HepG2 (cell line): ENCODE measurements around the gene CTNND2. TPM values are rescaled to one million over a fixed set of nuclear protein-coding genes. Genes with fewer than 3 reads are reported as not detected.

Experiments used
- CHCHD3 ChIP-seq: sonication (generic); formaldehyde crosslinking; IDR thresholded peaks from 2 replicates; pipeline ENCODE4 v1.8.0; 2022; ENCODE audit warnings: mild to moderate bottlenecking, missing genetic modification reagents, moderate library complexity
- FOSL2 ChIP-seq: sonication (generic); formaldehyde crosslinking; IDR thresholded peaks from 2 replicates; pipeline ENCODE4 v1.4.0; 2020; ENCODE audit warnings: missing genetic modification reagents
- FOXP1 ChIP-seq, 2 experiments: fragments of 450-650 bp in 1 of 2; IDR thresholded peaks; 2 replicates each; pipeline ENCODE4 v1.6.1; 2017 to 2018; ENCODE audit warnings: antibody characterized with exemption in 1 of 2
- HES4 ChIP-seq: sonication (generic); formaldehyde crosslinking; IDR thresholded peaks from 2 replicates; pipeline ENCODE4 v1.9.0; 2021; ENCODE audit warnings: mild to moderate bottlenecking, missing genetic modification reagents, borderline replicate concordance
- HOXA5 ChIP-seq: sonication (generic); formaldehyde crosslinking; IDR thresholded peaks from 2 replicates; pipeline ENCODE4 v1.4.0; 2020; ENCODE audit warnings: missing genetic modification reagents
- KDM4B ChIP-seq: sonication (generic); formaldehyde crosslinking; IDR thresholded peaks from 2 replicates; pipeline ENCODE4 v1.4.0; 2020; ENCODE audit warnings: missing genetic modification reagents
- MTF1 ChIP-seq: sonication (generic); formaldehyde crosslinking; IDR thresholded peaks from 2 replicates; pipeline ENCODE4 v1.5.0; 2020; ENCODE audit warnings: missing genetic modification reagents
- PCBP2 ChIP-seq: fragments of 200-400 bp; formaldehyde crosslinking; optimal IDR thresholded peaks from 2 replicates; pipeline ENCODE3; 2018; ENCODE audit warnings: low read length, low read depth; ENCODE audit not compliant: poor library complexity, severe bottlenecking
- RFX3 ChIP-seq: IDR thresholded peaks from 2 replicates; pipeline ENCODE4 v1.6.1; 2016; ENCODE audit warnings: missing biosample characterization, missing genetic modification reagents
- SMAD1 ChIP-seq: sonication (generic); formaldehyde crosslinking; IDR thresholded peaks from 2 replicates; pipeline ENCODE4 v1.4.0; 2020; ENCODE audit warnings: missing genetic modification reagents, low read depth, mild to moderate bottlenecking, borderline replicate concordance
- SOX13 ChIP-seq, 3 experiments: fragments of 450-650 bp in 1 of 3; sonication (generic) in 1 of 3; formaldehyde crosslinking in 1 of 3; IDR thresholded peaks in 2 of 3; conservative IDR thresholded peaks in 1 of 3; 2 replicates each; pipeline versions ENCODE4 v1.5.0 to v1.6.1; 2016 to 2020; ENCODE audit warnings: antibody characterized with exemption in 1 of 3, mild to moderate bottlenecking in 1 of 3, missing compliant biosample characterization in 1 of 3, missing genetic modification reagents in 1 of 3, moderate library complexity in 1 of 3
- TCF7 ChIP-seq: sonication (generic); IDR thresholded peaks from 2 replicates; pipeline ENCODE4 v1.6.1; 2016; ENCODE audit warnings: antibody characterized with exemption, low read depth
- XRCC5 ChIP-seq: fragments of 200-400 bp; formaldehyde crosslinking; optimal IDR thresholded peaks from 2 replicates; pipeline ENCODE3; 2017; ENCODE audit warnings: mild to moderate bottlenecking, low read length
- ZBTB1 ChIP-seq: sonication (generic); formaldehyde crosslinking; IDR thresholded peaks from 2 replicates; pipeline ENCODE4 v1.4.0; 2020; ENCODE audit warnings: missing genetic modification reagents, borderline replicate concordance
- ZMYM3 ChIP-seq: sonication (generic); formaldehyde crosslinking; IDR thresholded peaks from 2 replicates; pipeline ENCODE4 v1.5.1; 2020; ENCODE audit warnings: mild to moderate bottlenecking, missing genetic modification reagents
- ZNF101 ChIP-seq: sonication (generic); formaldehyde crosslinking; IDR thresholded peaks from 2 replicates; pipeline ENCODE4 v1.4.0; 2020; ENCODE audit warnings: mild to moderate bottlenecking, low read depth, missing genetic modification reagents, borderline replicate concordance
- ZNF282 ChIP-seq: fragments of 450-650 bp; IDR thresholded peaks from 2 replicates; pipeline ENCODE4 v1.6.1; 2018; ENCODE audit not compliant: partially characterized antibody
- ZNF333 ChIP-seq: sonication (generic); formaldehyde crosslinking; IDR thresholded peaks from 2 replicates; pipeline ENCODE4 v1.4.0; 2020; ENCODE audit warnings: mild to moderate bottlenecking, missing genetic modification reagents, borderline replicate concordance
- ZNF337 ChIP-seq: sonication (generic); formaldehyde crosslinking; IDR thresholded peaks from 2 replicates; pipeline ENCODE4 v1.5.1; 2020; ENCODE audit warnings: missing genetic modification reagents, low read depth, mild to moderate bottlenecking, borderline replicate concordance
- ZNF780A ChIP-seq: sonication (generic); formaldehyde crosslinking; IDR thresholded peaks from 2 replicates; pipeline ENCODE4 v1.8.0; 2022; ENCODE audit warnings: mild to moderate bottlenecking, missing genetic modification reagents, moderate library complexity
- polyA plus RNA-seq, 8 experiments: library from polyadenylated mRNA; depleted of rRNA in 3 of 8; stranded (reverse) in 7 of 8; unstranded in 1 of 8; fragments of >200 nt; fragmentation: Illumina TruSeq in 4 of 8; extraction: Trizol in 4 of 8; gene quantifications; 2 replicates each; pipeline versions ENCODE4 v1.2.1 to v1.2.3, GENCODE V29; 2011 to 2016; ENCODE audit warnings: low read depth in 4 of 8, missing spikeins in 1 of 8, mixed read lengths in 1 of 8; ENCODE audit not compliant: insufficient read depth in 1 of 8
- total RNA-seq, 5 experiments: library from RNA; depleted of rRNA; stranded (reverse); fragments of >200 nt; fragmentation: Illumina TruSeq; extraction: Trizol; gene quantifications; 2 replicates each; pipeline ENCODE4 v1.2.3, GENCODE V29; 2016; ENCODE audit warnings: low read depth in 1 of 5
- TF ChIP-seq, protein P1 (sequence below): sonication (generic); formaldehyde crosslinking; IDR thresholded peaks from 2 replicates; pipeline ENCODE4 v1.4.0; 2020; ENCODE audit warnings: mild to moderate bottlenecking, missing genetic modification reagents
- TF ChIP-seq, protein P2 (sequence below): sonication (generic); formaldehyde crosslinking; IDR thresholded peaks from 2 replicates; pipeline ENCODE4 v1.4.0; 2020; ENCODE audit warnings: missing genetic modification reagents
- TF ChIP-seq, protein P3 (sequence below): sonication (generic); formaldehyde crosslinking; IDR thresholded peaks from 2 replicates; pipeline ENCODE4 v1.8.1; 2023; ENCODE audit warnings: mild to moderate bottlenecking, missing genetic modification reagents, borderline replicate concordance

Gene CTNND2
- total and polyA plus RNA-seq, 2 of the 13 experiments (the other 11 are each of a cell fraction or from before 2014, with no cell fraction given), result not detected

GRCh38 chr5:11596657-11597071, 307.6 kb downstream of the CTNND2 start (continued):
- peak; percentile 83 for TF ChIP-seq SOX13 (IDR thresholded peaks at IDR 0.05)
- TF ChIP-seq SOX13 (CRISPR knock-in tag; conservative IDR thresholded peaks at IDR 0.05 in 1 of 2, IDR thresholded peaks at IDR 0.05 in 1 of 2), result peak in 1 of 2 experiments; percentile 98; a peak in 2 of 4 replicates
- TF ChIP-seq PCBP2, result no peak
- no peak for TF ChIP-seq ZNF101 (CRISPR knock-in tag)
- TF ChIP-seq ZNF780A (CRISPR knock-in tag), result no peak
- TF ChIP-seq MTF1 (CRISPR knock-in tag), result no peak
- TF ChIP-seq CHCHD3 (CRISPR knock-in tag), result no peak
- peak; percentile 67 for TF ChIP-seq FOSL2
- no peak for TF ChIP-seq SMAD1 (CRISPR knock-in tag)
- TF ChIP-seq HES4, result no peak
- no peak for TF ChIP-seq XRCC5
- no peak for TF ChIP-seq ZNF282
- TF ChIP-seq, protein P1, sequence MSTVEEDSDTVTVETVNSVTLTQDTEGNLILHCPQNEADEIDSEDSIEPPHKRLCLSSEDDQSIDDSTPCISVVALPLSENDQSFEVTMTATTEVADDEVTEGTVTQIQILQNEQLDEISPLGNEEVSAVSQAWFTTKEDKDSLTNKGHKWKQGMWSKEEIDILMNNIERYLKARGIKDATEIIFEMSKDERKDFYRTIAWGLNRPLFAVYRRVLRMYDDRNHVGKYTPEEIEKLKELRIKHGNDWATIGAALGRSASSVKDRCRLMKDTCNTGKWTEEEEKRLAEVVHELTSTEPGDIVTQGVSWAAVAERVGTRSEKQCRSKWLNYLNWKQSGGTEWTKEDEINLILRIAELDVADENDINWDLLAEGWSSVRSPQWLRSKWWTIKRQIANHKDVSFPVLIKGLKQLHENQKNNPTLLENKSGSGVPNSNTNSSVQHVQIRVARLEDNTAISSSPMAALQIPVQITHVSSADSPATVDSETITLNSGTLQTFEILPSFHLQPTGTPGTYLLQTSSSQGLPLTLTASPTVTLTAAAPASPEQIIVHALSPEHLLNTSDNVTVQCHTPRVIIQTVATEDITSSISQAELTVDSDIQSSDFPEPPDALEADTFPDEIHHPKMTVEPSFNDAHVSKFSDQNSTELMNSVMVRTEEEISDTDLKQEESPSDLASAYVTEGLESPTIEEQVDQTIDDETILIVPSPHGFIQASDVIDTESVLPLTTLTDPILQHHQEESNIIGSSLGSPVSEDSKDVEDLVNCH, result no peak
- peak; percentile 30; the same call in 1 of the 2 replicates for TF ChIP-seq ZMYM3 (CRISPR knock-in tag)
- TF ChIP-seq HOXA5 (CRISPR knock-in tag), result no peak
- no peak for TF ChIP-seq ZBTB1 (CRISPR knock-in tag)
- peak; percentile 89 for TF ChIP-seq TCF7
- TF ChIP-seq FOXP1 (IDR thresholded peaks at IDR 0.05), result no peak
- peak; percentile 85; the same call in 1 of the 2 replicates for TF ChIP-seq FOXP1 (CRISPR knock-in tag; IDR thresholded peaks at IDR 0.05)
- no peak for TF ChIP-seq ZNF337 (CRISPR knock-in tag)
- TF ChIP-seq, protein P2, sequence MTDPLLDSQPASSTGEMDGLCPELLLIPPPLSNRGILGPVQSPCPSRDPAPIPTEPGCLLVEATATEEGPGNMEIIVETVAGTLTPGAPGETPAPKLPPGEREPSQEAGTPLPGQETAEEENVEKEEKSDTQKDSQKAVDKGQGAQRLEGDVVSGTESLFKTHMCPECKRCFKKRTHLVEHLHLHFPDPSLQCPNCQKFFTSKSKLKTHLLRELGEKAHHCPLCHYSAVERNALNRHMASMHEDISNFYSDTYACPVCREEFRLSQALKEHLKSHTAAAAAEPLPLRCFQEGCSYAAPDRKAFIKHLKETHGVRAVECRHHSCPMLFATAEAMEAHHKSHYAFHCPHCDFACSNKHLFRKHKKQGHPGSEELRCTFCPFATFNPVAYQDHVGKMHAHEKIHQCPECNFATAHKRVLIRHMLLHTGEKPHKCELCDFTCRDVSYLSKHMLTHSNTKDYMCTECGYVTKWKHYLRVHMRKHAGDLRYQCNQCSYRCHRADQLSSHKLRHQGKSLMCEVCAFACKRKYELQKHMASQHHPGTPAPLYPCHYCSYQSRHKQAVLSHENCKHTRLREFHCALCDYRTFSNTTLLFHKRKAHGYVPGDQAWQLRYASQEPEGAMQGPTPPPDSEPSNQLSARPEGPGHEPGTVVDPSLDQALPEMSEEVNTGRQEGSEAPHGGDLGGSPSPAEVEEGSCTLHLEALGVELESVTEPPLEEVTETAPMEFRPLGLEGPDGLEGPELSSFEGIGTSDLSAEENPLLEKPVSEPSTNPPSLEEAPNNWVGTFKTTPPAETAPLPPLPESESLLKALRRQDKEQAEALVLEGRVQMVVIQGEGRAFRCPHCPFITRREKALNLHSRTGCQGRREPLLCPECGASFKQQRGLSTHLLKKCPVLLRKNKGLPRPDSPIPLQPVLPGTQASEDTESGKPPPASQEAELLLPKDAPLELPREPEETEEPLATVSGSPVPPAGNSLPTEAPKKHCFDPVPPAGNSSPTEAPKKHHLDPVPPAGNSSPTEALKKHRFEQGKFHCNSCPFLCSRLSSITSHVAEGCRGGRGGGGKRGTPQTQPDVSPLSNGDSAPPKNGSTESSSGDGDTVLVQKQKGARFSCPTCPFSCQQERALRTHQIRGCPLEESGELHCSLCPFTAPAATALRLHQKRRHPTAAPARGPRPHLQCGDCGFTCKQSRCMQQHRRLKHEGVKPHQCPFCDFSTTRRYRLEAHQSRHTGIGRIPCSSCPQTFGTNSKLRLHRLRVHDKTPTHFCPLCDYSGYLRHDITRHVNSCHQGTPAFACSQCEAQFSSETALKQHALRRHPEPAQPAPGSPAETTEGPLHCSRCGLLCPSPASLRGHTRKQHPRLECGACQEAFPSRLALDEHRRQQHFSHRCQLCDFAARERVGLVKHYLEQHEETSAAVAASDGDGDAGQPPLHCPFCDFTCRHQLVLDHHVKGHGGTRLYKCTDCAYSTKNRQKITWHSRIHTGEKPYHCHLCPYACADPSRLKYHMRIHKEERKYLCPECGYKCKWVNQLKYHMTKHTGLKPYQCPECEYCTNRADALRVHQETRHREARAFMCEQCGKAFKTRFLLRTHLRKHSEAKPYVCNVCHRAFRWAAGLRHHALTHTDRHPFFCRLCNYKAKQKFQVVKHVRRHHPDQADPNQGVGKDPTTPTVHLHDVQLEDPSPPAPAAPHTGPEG (CRISPR knock-in tag), result no peak
- TF ChIP-seq KDM4B, result 0 out of 2 replicates have a peak, but pooled peaks have one; percentile 29
- TF ChIP-seq, protein P3, sequence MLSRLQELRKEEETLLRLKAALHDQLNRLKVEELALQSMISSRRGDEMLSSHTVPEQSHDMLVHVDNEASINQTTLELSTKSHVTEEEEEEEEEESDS (CRISPR knock-in tag), result no peak
- no peak for TF ChIP-seq ZNF333 (CRISPR knock-in tag)
- no peak for TF ChIP-seq RFX3
